ENCODE measurements around the gene ACOT12.

ACOT12 gene

GRCh38 chr5:81428446-81428845 lies 34.5 kb upstream of the ACOT12 start:
- Histone ChIP-seq H3K27ac (no peak overlapping the region), H3K4me3 (no peak overlapping the region), H3K36me3 (no peaks in the 10 kb centered on the region), H3K9me3 (no peaks in the 10 kb centered on the region), H3K4me1 (peaks cover 0 to 23% (median 6%) of the 10 kb centered on the region in 4 donors), H3K27me3 (no peaks in the 10 kb centered on the region)
- intact Hi-C loops (cut with DNase I; ENCODE audit: low total_unique reads), result loop anchor here (10.0 kb wide), 4 partner anchors 76 to 796 kb away; no protein-coding TSS in a partner anchor
- TF ChIP-seq, protein P1, sequence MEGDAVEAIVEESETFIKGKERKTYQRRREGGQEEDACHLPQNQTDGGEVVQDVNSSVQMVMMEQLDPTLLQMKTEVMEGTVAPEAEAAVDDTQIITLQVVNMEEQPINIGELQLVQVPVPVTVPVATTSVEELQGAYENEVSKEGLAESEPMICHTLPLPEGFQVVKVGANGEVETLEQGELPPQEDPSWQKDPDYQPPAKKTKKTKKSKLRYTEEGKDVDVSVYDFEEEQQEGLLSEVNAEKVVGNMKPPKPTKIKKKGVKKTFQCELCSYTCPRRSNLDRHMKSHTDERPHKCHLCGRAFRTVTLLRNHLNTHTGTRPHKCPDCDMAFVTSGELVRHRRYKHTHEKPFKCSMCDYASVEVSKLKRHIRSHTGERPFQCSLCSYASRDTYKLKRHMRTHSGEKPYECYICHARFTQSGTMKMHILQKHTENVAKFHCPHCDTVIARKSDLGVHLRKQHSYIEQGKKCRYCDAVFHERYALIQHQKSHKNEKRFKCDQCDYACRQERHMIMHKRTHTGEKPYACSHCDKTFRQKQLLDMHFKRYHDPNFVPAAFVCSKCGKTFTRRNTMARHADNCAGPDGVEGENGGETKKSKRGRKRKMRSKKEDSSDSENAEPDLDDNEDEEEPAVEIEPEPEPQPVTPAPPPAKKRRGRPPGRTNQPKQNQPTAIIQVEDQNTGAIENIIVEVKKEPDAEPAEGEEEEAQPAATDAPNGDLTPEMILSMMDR (IDR thresholded peaks at IDR 0.05), result no peak
- DNase-seq, result no peak

DNA sequence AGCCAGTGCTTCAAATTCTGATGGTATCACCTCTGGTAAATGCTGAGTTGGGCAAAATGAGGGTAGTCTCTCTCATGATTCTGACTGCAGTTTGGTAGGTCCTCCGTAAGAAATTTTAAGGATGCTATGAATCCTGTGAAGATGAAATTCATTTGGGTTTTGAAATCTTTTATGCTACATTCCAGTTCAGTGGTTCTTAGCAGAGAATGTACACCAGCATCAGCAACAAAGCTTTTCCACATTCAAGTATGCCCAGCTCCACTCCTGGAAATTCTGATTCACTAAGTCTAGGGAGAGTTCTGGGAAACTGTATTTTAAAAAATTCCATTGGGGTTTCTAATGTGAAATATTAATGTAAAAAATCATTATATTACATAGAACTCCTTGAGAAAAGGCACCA lies 33.6 kb upstream of the ACOT12 start:
- intact Hi-C loops (cut with DNase I; ENCODE audit: low total_unique reads), result loop anchor here (10.0 kb wide), 4 partner anchors 77 to 797 kb away; no protein-coding TSS in a partner anchor
- Histone ChIP-seq H3K4me3 (no peak overlapping the region), H3K9me3 (no peaks in the 10 kb centered on the region), H3K27me3 (no peaks in the 10 kb centered on the region), H3K36me3 (no peaks in the 10 kb centered on the region), H3K27ac (no peak overlapping the region), H3K4me1 (peaks cover 0 to 23% (median 6%) of the 10 kb centered on the region in 4 donors)
- no peak for DNase-seq
- TF ChIP-seq, protein P1 (IDR thresholded peaks at IDR 0.05), result no peak

DNA sequence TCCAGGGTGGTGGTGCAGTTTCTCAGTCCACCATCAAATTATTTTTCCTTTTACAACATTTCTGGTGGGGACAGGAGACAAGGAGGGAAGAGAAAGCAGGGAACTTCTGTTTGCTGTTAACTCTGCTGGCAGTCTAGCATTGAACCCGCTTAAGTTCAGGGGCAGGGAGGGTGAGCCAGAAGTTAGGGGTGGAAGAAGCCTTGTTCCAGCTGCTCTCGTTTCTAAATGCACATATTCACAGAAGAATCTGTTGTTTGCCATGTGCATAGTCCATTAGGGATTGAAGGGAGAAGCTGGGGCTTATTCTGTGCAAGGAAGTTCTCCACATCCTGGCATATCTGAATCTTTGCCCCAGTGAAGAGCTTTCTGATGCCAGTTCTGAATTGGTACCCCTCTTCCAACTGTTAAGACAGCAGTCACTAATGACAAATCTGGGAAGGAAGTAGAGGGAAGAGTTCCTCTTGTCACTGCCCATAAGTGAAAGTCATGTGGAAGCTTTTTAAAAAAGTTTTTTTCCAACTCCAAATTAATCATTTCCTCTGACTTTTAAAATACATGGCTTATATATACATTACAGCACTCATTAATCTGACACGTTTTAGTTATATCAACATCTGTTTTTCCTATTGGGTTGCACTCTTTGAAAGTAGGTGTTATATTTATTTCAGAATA lies 32.6 kb upstream of the ACOT12 start:
- Histone ChIP-seq H3K4me1 (peaks cover 0 to 23% (median 6%) of the 10 kb centered on the region in 4 donors), H3K27me3 (no peaks in the 10 kb centered on the region), H3K27ac (peak overlapping the region; percentile 37 to 46), H3K4me3 (no peak overlapping the region), H3K36me3 (peaks cover 0 to 2% (median 0%) of the 10 kb centered on the region in 3 donors), H3K9me3 (no peaks in the 10 kb centered on the region)
- DNase-seq, result no peak
- TF ChIP-seq, protein P1 (IDR thresholded peaks at IDR 0.05), result no peak
- intact Hi-C loops (cut with DNase I; ENCODE audit: low total_unique reads), result loop anchor here (10.0 kb wide), 4 partner anchors 78 to 798 kb away; no protein-coding TSS in a partner anchor

DNA sequence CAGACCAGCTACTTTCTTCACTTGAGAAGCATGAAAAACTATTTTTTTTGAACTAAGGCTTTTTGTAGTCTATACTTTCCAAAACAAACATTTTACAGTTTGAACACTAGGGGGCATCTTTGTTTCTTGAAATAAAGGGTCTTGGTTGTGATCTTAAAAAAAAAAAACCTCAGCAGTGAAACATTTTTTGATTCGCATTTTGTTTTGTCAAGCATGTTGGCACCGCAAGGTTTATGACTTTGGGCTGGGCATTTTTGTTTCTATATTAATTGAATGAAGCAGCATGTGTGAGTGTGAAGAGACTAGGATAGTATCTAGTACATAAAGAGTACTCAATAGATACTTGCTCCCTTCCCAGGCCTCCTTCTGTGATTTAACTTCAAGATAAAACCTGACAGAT lies 31.6 kb upstream of the ACOT12 start:
- H3K4me1 ChIP-seq, result peaks cover 0 to 23% (median 7%) of the 10 kb centered on the region in 4 donors
- intact Hi-C loops (cut with DNase I; ENCODE audit: low total_unique reads), result loop anchor here (2.0 to 10.0 kb wide), 5 partner anchors 79 to 799 kb away; no protein-coding TSS in a partner anchor
- peak overlapping the region; percentile 37 to 46 for H3K27ac ChIP-seq
- TF ChIP-seq, protein P1 (IDR thresholded peaks at IDR 0.05), result peak; percentile 61 to 70
- no peaks in the 10 kb centered on the region for H3K9me3 ChIP-seq
- H3K27me3 ChIP-seq, result no peaks in the 10 kb centered on the region
- H3K36me3 ChIP-seq, result peaks cover under 1 to 8% (median 5%) of the 10 kb centered on the region in 3 donors
- H3K4me3 ChIP-seq, result no peak overlapping the region
- DNase-seq, result no peak

DNA sequence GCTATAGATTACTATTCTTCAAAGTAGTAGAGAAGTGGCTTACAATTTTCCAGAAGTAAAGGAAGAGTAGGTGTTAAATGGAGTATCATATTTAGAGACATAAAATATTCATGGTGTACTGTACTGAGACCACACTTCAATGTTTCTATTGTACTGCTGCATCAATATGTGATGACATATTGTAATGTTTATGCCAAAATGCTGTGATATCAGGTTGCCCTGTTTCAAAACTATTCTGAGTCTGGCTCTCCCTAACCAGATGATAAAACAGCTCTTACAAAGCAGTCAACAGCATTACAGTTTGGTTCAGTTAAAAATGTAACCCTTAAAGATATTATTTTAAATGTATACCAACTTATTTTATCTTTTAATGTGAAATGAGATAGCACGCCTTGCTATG lies 30.8 kb upstream of the ACOT12 start:
- no peaks in the 10 kb centered on the region for H3K9me3 ChIP-seq
- no peaks in the 10 kb centered on the region for H3K27me3 ChIP-seq
- intact Hi-C loops (cut with DNase I; ENCODE audit: low total_unique reads), result loop anchor here (2.0 to 10.0 kb wide), 5 partner anchors 80 to 800 kb away; no protein-coding TSS in a partner anchor
- no peak overlapping the region for H3K27ac ChIP-seq
- peaks cover 0 to 23% (median 7%) of the 10 kb centered on the region in 4 donors for H3K4me1 ChIP-seq
- DNase-seq, result no peak
- TF ChIP-seq, protein P1 (IDR thresholded peaks at IDR 0.05), result no peak
- no peak overlapping the region for H3K4me3 ChIP-seq
- peaks cover 5 to 14% (median 9%) of the 10 kb centered on the region in 3 donors for H3K36me3 ChIP-seq
